T1000 (cell line): Measurements from ENCODE around the gene SLC26A9.
"Not testable (repeated sequence)": the region's sequence is repeated elsewhere in the genome, so short reads cannot be mapped to it uniquely, and the experiment has no call there.

Experiments
- DNase-seq: peaks from one replicate; lab custom pipeline; 2025; ENCODE audit warnings: mixed read lengths; lab: John Stamatoyannopoulos, UW

The SLC26A9 gene

GRCh38 chr1:205926213-205926612, 17.0 kb downstream of the SLC26A9 start:
- no peak for DNase-seq

GRCh38 chr1:205925736-205926135, 17.5 kb downstream of the SLC26A9 start:
- peak; percentile 83 for DNase-seq

GRCh38 chr1:205924460-205924790, 18.8 kb downstream of the SLC26A9 start:
- DNase-seq = no peak

GRCh38 chr1:205923651-205924459, 19.4 kb downstream of the SLC26A9 start:
- DNase-seq = no peak

GRCh38 chr1:205922806-205923205, 20.4 kb downstream of the SLC26A9 start:
- DNase-seq = no peak

- DNase-seq = no peak
Measured at GRCh38 chr1:205922314-205922713, 20.9 kb downstream of the SLC26A9 start.

GRCh38 chr1:205921570-205921909, 21.7 kb downstream of the SLC26A9 start:
- no peak for DNase-seq

GRCh38 chr1:205920861-205921569, 22.2 kb downstream of the SLC26A9 start:
- no peak for DNase-seq

- DNase-seq = no peak
Measured at GRCh38 chr1:205920159-205920558, 23.1 kb downstream of the SLC26A9 start.

- peak; percentile 75 for DNase-seq
Measured at GRCh38 chr1:205918955-205919746, 24.1 kb downstream of the SLC26A9 start.

- no peak for DNase-seq
Measured at GRCh38 chr1:205917466-205918238, 25.6 kb downstream of the SLC26A9 start.

- no peak for DNase-seq
Measured at GRCh38 chr1:205916541-205916940, 26.7 kb downstream of the SLC26A9 start.

- DNase-seq = no peak
Measured at GRCh38 chr1:205915354-205915990, 27.8 kb downstream of the SLC26A9 start.

GRCh38 chr1:205914730-205915129, 28.5 kb downstream of the SLC26A9 start:
- no peak for DNase-seq

- no peak for DNase-seq
Measured at GRCh38 chr1:205914155-205914507, 29.1 kb downstream of the SLC26A9 start.

GRCh38 chr1:205913451-205914154, 29.7 kb downstream of the SLC26A9 start:
- DNase-seq = no peak

GRCh38 chr1:205907794-205908193, 35.5 kb downstream of the SLC26A9 start:
- DNase-seq = no peak

- DNase-seq = not testable (repeated sequence)
Measured at GRCh38 chr1:205905095-205905494, 38.2 kb downstream of the SLC26A9 start.

GRCh38 chr1:205896351-205896750, 46.9 kb downstream of the SLC26A9 start:
- DNase-seq = no peak

- not testable (repeated sequence) for DNase-seq
Measured at GRCh38 chr1:205894119-205894518, 49.1 kb downstream of the SLC26A9 start.

GRCh38 chr1:205892175-205892574, 51.1 kb downstream of the SLC26A9 start:
- not testable (repeated sequence) for DNase-seq
